Endothelial cell of umbilical vein (primary cell): ENCODE data around the gene ATP9B. TPM values are rescaled to one million over a fixed set of nuclear protein-coding genes. Genes with fewer than 3 reads are reported as not detected.
A peak's percentile ranks its signal among the peaks of the same experiment; 100 is the strongest.

Source experiments
- BruUV-seq: library from RNA; stranded (reverse); fragments of 400-500 nt; replicated peaks from 2 replicates; lab custom pipeline; 2021; lab: Mats Ljungman, UMichigan
- CTCF ChIA-PET: fragments of 300-600, 350-600 bp; sonication (Branson Sonifier 250); formaldehyde crosslinking; loops from one replicate; lab custom pipeline; 2021; ENCODE audit warnings: antibody characterized with exemption, inconsistent platforms; lab: Charles Lee
- POLR2A ChIA-PET: fragments of 300-600, 350-600 bp; sonication (Branson Sonifier 250); formaldehyde crosslinking; loops from one replicate; lab custom pipeline; 2021; ENCODE audit warnings: antibody characterized with exemption, inconsistent platforms; lab: Charles Lee
- DNase-seq: peaks from one replicate; pipeline ENCODE4 v3.0.0-alpha.2; 2011; ENCODE audit warnings: low read depth, low spot score
- FAIRE-seq: peaks from 2 replicates; lab custom pipeline; 2011; peaks lifted over from hg19 to GRCh38; lab: Jason Lieb, UNC
- H2AFZ ChIP-seq: 2 replicates; pipeline ENCODE4 v1.6.0; 2012; ENCODE audit warnings: low read depth, low read length, control low read depth, inconsistent platforms
- H3K27ac ChIP-seq: 2 replicates; pipeline ENCODE4 v1.5.1; 2011; ENCODE audit warnings: low read depth, mild to moderate bottlenecking, control low read depth, low read length, moderate library complexity; ENCODE audit not compliant: insufficient read depth
- H3K27me3 ChIP-seq, 2 experiments: 2 replicates each; pipeline versions ENCODE4 v1.6.0 to v1.6.1; 2011; ENCODE audit warnings: low read length in 2 of 2, mixed read lengths in 1 of 2; ENCODE audit not compliant: control insufficient read depth in 2 of 2, insufficient read depth in 2 of 2
- H3K36me3 ChIP-seq, 2 experiments: 2 replicates in 1 of 2; 3 replicates in 1 of 2; pipeline ENCODE4 v1.5.1; 2011; ENCODE audit warnings: low read length in 2 of 2, mild to moderate bottlenecking in 1 of 2, moderate library complexity in 1 of 2; ENCODE audit not compliant: control insufficient read depth in 2 of 2, insufficient read depth in 2 of 2; ENCODE audit errors: extremely low read depth in 1 of 2
- H3K4me1 ChIP-seq: 3 replicates; pipeline ENCODE4 v1.5.1; 2011; ENCODE audit warnings: mild to moderate bottlenecking, low read length; ENCODE audit not compliant: control insufficient read depth, insufficient read depth; ENCODE audit errors: extremely low read depth
- H3K4me2 ChIP-seq: 2 replicates; pipeline ENCODE4 v1.6.1; 2011; ENCODE audit warnings: low read length, control low read depth, mixed read lengths; ENCODE audit not compliant: insufficient read depth
- H3K4me3 ChIP-seq, 3 experiments: fragments of 200-600 bp in 1 of 3; sonication (generic), shearing (Covaris generic) in 1 of 3; replicated peaks in 1 of 3; 2 replicates each; pipeline ENCODE4 v1.5.1; 2011 to 2016; ENCODE audit warnings: control low read depth in 3 of 3, low read length in 3 of 3, mild to moderate bottlenecking in 2 of 3, inconsistent platforms in 1 of 3, low read depth in 1 of 3, moderate library complexity in 1 of 3; ENCODE audit not compliant: insufficient read depth in 1 of 3
- H3K79me2 ChIP-seq: 2 replicates; pipeline ENCODE4 v1.6.0; 2012; ENCODE audit warnings: low read length, inconsistent platforms; ENCODE audit not compliant: control insufficient read depth, insufficient read depth
- H3K9ac ChIP-seq: replicated peaks from 2 replicates; pipeline ENCODE3; 2011; ENCODE audit warnings: low read length, control low read depth; ENCODE audit not compliant: insufficient read depth; ENCODE audit errors: extremely low read depth
- H3K9me1 ChIP-seq: replicated peaks from 3 replicates; pipeline ENCODE4 v1.6.0; 2011; ENCODE audit warnings: mild to moderate bottlenecking, low read length; ENCODE audit not compliant: control insufficient read depth, insufficient read depth; ENCODE audit errors: extremely low read depth
- H3K9me3 ChIP-seq: replicated peaks from 2 replicates; pipeline ENCODE4 v1.5.1; 2012; ENCODE audit warnings: low read length, inconsistent platforms; ENCODE audit not compliant: control insufficient read depth, insufficient read depth
- H4K20me1 ChIP-seq: replicated peaks from 2 replicates; pipeline ENCODE3; 2011; ENCODE audit warnings: mild to moderate bottlenecking, low read length; ENCODE audit not compliant: control insufficient read depth, insufficient read depth; ENCODE audit errors: extremely low read depth
- GATA2 ChIP-seq: IDR thresholded peaks from 2 replicates; pipeline ENCODE4 v1.7.0; 2011; ENCODE audit warnings: low read depth, mild to moderate bottlenecking, moderate library complexity, mixed read lengths, low read length; ENCODE audit not compliant: insufficient read length, insufficient read depth
- dilution Hi-C: fragments of 300-500 bp; cut with MboI; formaldehyde crosslinking; loops from one replicate; pipeline ENCODE4 v1.15.0; 2019; ENCODE audit warnings: low sequenced_read_pairs; ENCODE audit not compliant: extremely low pct_ligation_motif_present
- intact Hi-C: fragments of 100-400 bp; cut with micrococcal nuclease; formaldehyde crosslinking; loops from one replicate; pipeline ENCODE4 v1.10.0; 2022
- polyA plus RNA-seq, 4 experiments: library from polyadenylated mRNA; depleted of rRNA in 3 of 4; stranded (reverse) in 3 of 4; unstranded in 1 of 4; fragments of >200 nt; gene quantifications; 2 replicates each; pipeline versions ENCODE4 v1.2.1 to v1.2.3, GENCODE V29; 2011 to 2012; ENCODE audit warnings: missing spikeins in 1 of 4
- total RNA-seq: library from RNA; stranded (reverse); gene quantifications from 2 replicates; pipeline ENCODE4 v1.2.3, GENCODE V29; 2021
- TF ChIP-seq, protein P1 (sequence below), 2 donors: IDR thresholded peaks; 1 replicate in 1 of 2; 2 replicates in 1 of 2; pipeline ENCODE4 v1.5.1; 2011; ENCODE audit warnings: low read length in 2 of 2, mild to moderate bottlenecking in 2 of 2, moderate library complexity in 2 of 2, control low read depth in 1 of 2, inconsistent platforms in 1 of 2, low read depth in 1 of 2; ENCODE audit not compliant: insufficient read depth in 1 of 2; ENCODE audit errors: extremely low read depth in 1 of 2

The ATP9B gene
- total and polyA plus RNA-seq, 2 donors (not counting 3 experiments of a cell fraction or from before 2014, with no cell fraction given): 14.6 to 18.2 TPM

DNA sequence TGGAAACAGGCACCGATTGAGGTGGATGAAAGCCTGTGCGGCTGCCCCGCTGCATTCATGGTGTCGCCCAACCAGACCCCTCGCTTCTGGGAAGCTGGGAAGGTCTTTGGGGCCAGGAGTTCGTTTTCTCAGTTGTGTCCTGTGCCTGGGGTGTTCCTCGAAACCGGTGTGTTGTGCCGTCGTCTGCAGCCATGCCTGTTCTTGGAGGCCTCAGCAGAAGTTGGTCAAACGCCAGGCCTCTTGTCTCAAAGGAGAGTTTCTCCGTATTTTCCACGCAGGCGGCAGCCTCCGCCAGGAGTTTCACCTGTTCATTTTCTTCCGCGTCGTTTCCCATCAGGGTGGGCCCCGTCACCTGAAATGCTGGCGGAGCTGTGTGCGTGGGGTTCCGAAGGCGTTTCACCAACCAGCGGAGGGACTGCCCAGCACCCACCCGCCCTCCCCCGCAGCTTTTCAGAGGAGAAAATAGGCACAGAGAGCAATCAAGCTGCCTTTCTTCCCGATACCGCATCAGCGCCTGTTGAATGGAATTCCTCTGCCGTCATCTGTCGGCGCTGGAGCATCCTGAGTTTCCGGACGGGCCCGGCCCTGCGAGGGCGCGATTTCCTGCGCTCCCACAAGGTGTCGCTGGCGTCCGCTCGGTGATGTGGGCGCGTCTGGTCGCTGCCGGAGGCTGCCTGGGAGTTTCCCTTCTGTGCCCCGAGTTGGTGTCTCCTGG, 309.5 kb downstream of the ATP9B start:
- Histone ChIP-seq H3K27ac (no peak overlapping the region), H3K79me2 (no peaks in the 10 kb centered on the region), H3K36me3 (no peaks in the 10 kb centered on the region), H3K9me1 (no peaks in the 10 kb centered on the region), H3K4me1 (no peaks in the 10 kb centered on the region), H4K20me1 (no peaks in the 10 kb centered on the region), H3K4me3 (no peak overlapping the region), H3K4me2 (no peak overlapping the region), H3K9me3 (no peaks in the 10 kb centered on the region), H3K9ac (no peak overlapping the region), H3K27me3 (no peaks in the 10 kb centered on the region), H2AFZ (no peak overlapping the region)
- dilution Hi-C loops: no loop called here
- FAIRE-seq (peak; percentile 72), DNase-seq (peak; percentile 74)
- POLR2A ChIA-PET: no interaction called here
- CTCF ChIA-PET: interaction anchor here (0.6 to 6.3 kb wide), 13 partner anchors 10 to 780 kb away, joined by 3 to 62 read pairs (median 4); no protein-coding TSS in a partner anchor
- BruUV-seq: no TSS peak
- no peak for TF ChIP-seq GATA2
- TF ChIP-seq, protein P1, sequence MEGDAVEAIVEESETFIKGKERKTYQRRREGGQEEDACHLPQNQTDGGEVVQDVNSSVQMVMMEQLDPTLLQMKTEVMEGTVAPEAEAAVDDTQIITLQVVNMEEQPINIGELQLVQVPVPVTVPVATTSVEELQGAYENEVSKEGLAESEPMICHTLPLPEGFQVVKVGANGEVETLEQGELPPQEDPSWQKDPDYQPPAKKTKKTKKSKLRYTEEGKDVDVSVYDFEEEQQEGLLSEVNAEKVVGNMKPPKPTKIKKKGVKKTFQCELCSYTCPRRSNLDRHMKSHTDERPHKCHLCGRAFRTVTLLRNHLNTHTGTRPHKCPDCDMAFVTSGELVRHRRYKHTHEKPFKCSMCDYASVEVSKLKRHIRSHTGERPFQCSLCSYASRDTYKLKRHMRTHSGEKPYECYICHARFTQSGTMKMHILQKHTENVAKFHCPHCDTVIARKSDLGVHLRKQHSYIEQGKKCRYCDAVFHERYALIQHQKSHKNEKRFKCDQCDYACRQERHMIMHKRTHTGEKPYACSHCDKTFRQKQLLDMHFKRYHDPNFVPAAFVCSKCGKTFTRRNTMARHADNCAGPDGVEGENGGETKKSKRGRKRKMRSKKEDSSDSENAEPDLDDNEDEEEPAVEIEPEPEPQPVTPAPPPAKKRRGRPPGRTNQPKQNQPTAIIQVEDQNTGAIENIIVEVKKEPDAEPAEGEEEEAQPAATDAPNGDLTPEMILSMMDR (IDR thresholded peaks at IDR 0.05; ENCODE audit: extremely low read depth in 1 of 2, insufficient read depth in 1 of 2, low read depth in 1 of 2, low read length in 2 of 2): peak; percentile 99
- intact Hi-C loops: loop anchor here (1.0 to 5.0 kb wide), 3 partner anchors 266 to 609 kb away; partner anchors contain the start of genes CTDP1 and TXNL4A
